Astrocyte of the spinal cord (primary cell): ENCODE data around the gene PFKL.
"Not testable (repeated sequence)": the region's sequence is repeated elsewhere in the genome, so short reads cannot be mapped to it uniquely, and the experiment has no call there.

Source experiments
- DNase-seq: peaks from one replicate; pipeline ENCODE4 v3.0.0; 2011; ENCODE audit warnings: low read depth, low spot score
- H3K4me3 ChIP-seq: 2 replicates; pipeline ENCODE4 v1.5.1; 2011; ENCODE audit warnings: low read depth, mild to moderate bottlenecking, low read length, moderate library complexity
- CTCF ChIP-seq: IDR thresholded peaks from 2 replicates; pipeline ENCODE4 v1.5.1; 2012; ENCODE audit warnings: low read depth, mild to moderate bottlenecking, low read length, inconsistent platforms
- in situ Hi-C: cut with HindIII; loops from 2 replicates; pipeline ENCODE4 v1.10.0; 2017; ENCODE audit warnings: low sequenced_read_pairs

The PFKL gene

GRCh38 chr21:44337449-44337848, 37.6 kb downstream of the PFKL start:
- TF ChIP-seq CTCF: no peak

GRCh38 chr21:44337941-44338895, 38.4 kb downstream of the PFKL start:
- DNase-seq: peak; percentile 47
- in situ Hi-C loops: no loop called here
- peak overlapping the region; percentile 42 for H3K4me3 ChIP-seq
- peak; percentile 50 for TF ChIP-seq CTCF

More at GRCh38 chr21:44337449-44337848, 37.6 kb downstream of the PFKL start:
- H3K4me3 ChIP-seq: no peak overlapping the region
- DNase-seq: no peak
- in situ Hi-C loops: no loop called here

- in situ Hi-C loops: no loop called here
- H3K4me3 ChIP-seq: peak within 1 kb of the TSS; percentile 95
- TF ChIP-seq CTCF: no peak
- peak; percentile 95 for DNase-seq
Observed at GRCh38 chr21:44338971-44339910, 39.4 kb downstream of the PFKL start, which contains the start of gene CFAP410. TSS of gene CFAP410 (minus strand) at chr21:44339390. CDS start at chr21:44339194, 196 bp downstream.

GRCh38 chr21:44341726-44342458, 42.0 kb downstream of the PFKL start:
- in situ Hi-C loops, H3K4me3 ChIP-seq, DNase-seq: not testable (repeated sequence)

- DNase-seq, in situ Hi-C loops, H3K4me3 ChIP-seq: not testable (repeated sequence)
Observed at GRCh38 chr21:44342981-44343380, 43.1 kb downstream of the PFKL start.

- no peak for TF ChIP-seq CTCF
- in situ Hi-C loops: no loop called here
- no peak overlapping the region for H3K4me3 ChIP-seq
- no peak for DNase-seq
Observed at GRCh38 chr21:44344541-44345183, 44.8 kb downstream of the PFKL start.
